GM18858 (cell line): ENCODE results near the gene EPB41L5.
A peak's percentile ranks its signal among the peaks of the same experiment; 100 is the strongest.
"Not testable (repeated sequence)": the region's sequence is repeated elsewhere in the genome, so short reads cannot be mapped to it uniquely, and the experiment has no call there.

Experiments used
- ATAC-seq: cut with Tn5 transposase; IDR thresholded peaks from one replicate; pipeline ENCODE4 v1.9.1; 2021; ENCODE audit not compliant: unreplicated experiment

EPB41L5 gene

GRCh38 chr2:120094795-120095194 lies 81.9 kb downstream of the EPB41L5 start:
- ATAC-seq: no peak

GRCh38 chr2:120100627-120101026 lies 87.8 kb downstream of the EPB41L5 start:
- no peak for ATAC-seq

GRCh38 chr2:120103723-120104467 lies 91.0 kb downstream of the EPB41L5 start:
- ATAC-seq: no peak

GRCh38 chr2:120104772-120105171 lies 91.9 kb downstream of the EPB41L5 start:
- ATAC-seq: no peak

GRCh38 chr2:120105360-120105759 lies 92.5 kb downstream of the EPB41L5 start:
- peak; percentile 82 for ATAC-seq

GRCh38 chr2:120108049-120108448 lies 95.2 kb downstream of the EPB41L5 start:
- no peak for ATAC-seq

GRCh38 chr2:120108749-120109148 lies 95.9 kb downstream of the EPB41L5 start:
- ATAC-seq: no peak

- ATAC-seq: no peak
Observed at GRCh38 chr2:120109186-120110061, 96.5 kb downstream of the EPB41L5 start.

- ATAC-seq: no peak
Observed at GRCh38 chr2:120110062-120110362, 97.1 kb downstream of the EPB41L5 start.

GRCh38 chr2:120110507-120110906 lies 97.6 kb downstream of the EPB41L5 start:
- no peak for ATAC-seq

- ATAC-seq: no peak
Observed at GRCh38 chr2:120111193-120111592, 98.3 kb downstream of the EPB41L5 start.

- no peak for ATAC-seq
Observed at GRCh38 chr2:120118018-120118417, 105.1 kb downstream of the EPB41L5 start.

- ATAC-seq: no peak
Observed at GRCh38 chr2:120118471-120118870, 105.6 kb downstream of the EPB41L5 start.

- not testable (repeated sequence) for ATAC-seq
Observed at GRCh38 chr2:120121337-120121736, 108.5 kb downstream of the EPB41L5 start.

GRCh38 chr2:120123090-120123489 lies 110.2 kb downstream of the EPB41L5 start:
- no peak for ATAC-seq

GRCh38 chr2:120125195-120125594 lies 112.3 kb downstream of the EPB41L5 start:
- ATAC-seq: no peak

- ATAC-seq: no peak
Observed at GRCh38 chr2:120128216-120128615, 115.3 kb downstream of the EPB41L5 start.

- ATAC-seq: no peak
Observed at GRCh38 chr2:120132190-120132589, 119.3 kb downstream of the EPB41L5 start.

GRCh38 chr2:120132691-120133090 lies 119.8 kb downstream of the EPB41L5 start:
- ATAC-seq: no peak

- ATAC-seq: no peak
Observed at GRCh38 chr2:120133572-120134244, 120.8 kb downstream of the EPB41L5 start.

GRCh38 chr2:120134263-120134662 lies 121.4 kb downstream of the EPB41L5 start:
- no peak for ATAC-seq

GRCh38 chr2:120135013-120135412 lies 122.1 kb downstream of the EPB41L5 start:
- not testable (repeated sequence) for ATAC-seq
